ENCODE results near the gene YKT6.
A peak's percentile ranks its signal among the peaks of the same experiment; 100 is the strongest.
"Not testable (repeated sequence)": the region's sequence is repeated elsewhere in the genome, so short reads cannot be mapped to it uniquely, and the experiment has no call there.

YKT6 gene

DNA sequence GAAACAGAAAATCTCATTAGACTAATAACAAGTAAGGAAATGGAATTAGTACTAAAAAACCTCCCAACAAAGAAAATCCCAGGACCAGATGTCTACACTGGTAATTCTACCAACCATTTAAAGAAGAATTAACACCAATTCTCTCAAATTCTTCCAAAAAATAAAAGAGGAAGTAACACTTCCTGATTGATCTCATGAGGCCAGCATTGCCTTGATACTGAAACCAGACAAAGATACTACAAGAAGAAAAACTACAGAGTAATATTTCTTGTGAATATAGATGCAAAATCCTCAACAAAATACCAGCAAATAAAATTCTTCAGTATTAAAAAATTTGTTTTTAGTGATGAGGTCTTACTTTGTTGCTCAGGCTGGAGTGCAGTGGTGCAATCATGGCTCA, 32.9 kb upstream of the YKT6 start:
- H3K27me3 ChIP-seq = no peaks in the 10 kb centered on the region
- peaks cover 5 to 38% (median 23%) of the 10 kb centered on the region in 11 experiments; a peak in 20 of 22 replicates for H3K9me3 ChIP-seq (replicated peaks in 1 of 11)
- H3K4me1 ChIP-seq = peaks cover 0 to 16% (median 11%) of the 10 kb centered on the region in 10 experiments; a peak in 11 of 20 replicates
- H3K36me3 ChIP-seq = no peaks in the 10 kb centered on the region
- H3K9ac ChIP-seq = no peak overlapping the region
- no peaks in the 10 kb centered on the region for H4K20me1 ChIP-seq
- TF ChIP-seq Cebpa-rat (IDR thresholded peaks at IDR 0.05) = no peak
- no peak overlapping the region for H3K4me3 ChIP-seq
- peak overlapping the region in 7 of 11 experiments; percentile 7 to 38 (median 20); a peak in 9 of 22 replicates for H3K4me2 ChIP-seq
- no peak overlapping the region for H3K27ac ChIP-seq

DNA sequence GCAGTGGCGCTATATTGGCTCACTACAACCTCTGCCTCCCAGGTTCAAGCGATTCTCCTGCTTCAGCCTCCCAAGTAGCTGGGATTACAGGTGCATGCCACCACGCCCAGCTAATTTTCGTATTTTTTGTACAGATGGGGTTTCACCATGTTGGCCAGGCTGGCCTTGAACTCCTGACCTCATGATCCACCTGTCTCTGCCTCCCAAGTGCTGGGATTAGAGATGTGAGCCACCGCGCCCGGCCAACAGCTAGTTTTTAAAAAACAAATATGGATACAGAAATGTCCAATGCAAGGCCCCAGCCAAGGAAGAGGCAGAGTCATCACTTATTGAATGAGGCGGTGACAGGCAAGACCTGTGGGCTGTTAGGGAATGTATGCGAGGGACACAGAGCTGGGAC, 28.9 kb upstream of the YKT6 start:
- not testable (repeated sequence) for H3K9ac ChIP-seq, H3K4me2 ChIP-seq, H4K20me1 ChIP-seq, H3K36me3 ChIP-seq, H3K4me3 ChIP-seq, H3K27ac ChIP-seq, H3K27me3 ChIP-seq
- Histone ChIP-seq H3K9me3 (replicated peaks in 1 of 11) (peaks cover 0 to 18% (median 12%) of the 10 kb centered on the region in 11 experiments; a peak in 14 of 22 replicates), H3K4me1 (peaks cover 0 to 20% (median 17%) of the 10 kb centered on the region in 10 experiments; a peak in 14 of 20 replicates)

DNA sequence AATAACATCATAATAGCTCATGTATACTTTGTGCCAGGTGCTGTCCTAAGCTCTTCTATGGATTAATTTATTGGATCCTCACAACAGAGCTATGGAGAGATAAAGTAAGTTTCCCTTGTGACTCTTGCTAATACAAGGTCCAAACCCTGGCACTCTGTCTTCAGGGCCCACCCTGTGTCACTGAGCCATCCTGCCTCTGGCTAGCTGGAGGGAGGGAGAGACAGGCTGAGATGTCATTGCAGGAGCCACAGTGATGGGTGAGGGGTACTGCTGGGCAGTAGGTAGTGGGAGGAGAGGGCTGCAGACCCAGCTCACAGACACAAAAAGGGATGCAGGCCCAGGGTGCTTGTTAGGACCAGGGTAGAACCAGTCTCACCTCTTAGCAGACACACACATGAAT, 28.4 kb upstream of the YKT6 start:
- Histone ChIP-seq H3K27ac (no peak overlapping the region), H3K9me3 (replicated peaks in 1 of 11) (peaks cover 0 to 18% (median 12%) of the 10 kb centered on the region in 11 experiments; a peak in 14 of 22 replicates), H3K4me3 (no peak overlapping the region), H3K9ac (no peak overlapping the region), H3K4me1 (peaks cover 0 to 21% (median 16%) of the 10 kb centered on the region in 10 experiments; a peak in 14 of 20 replicates), H3K36me3 (no peaks in the 10 kb centered on the region), H3K27me3 (no peaks in the 10 kb centered on the region), H4K20me1 (no peaks in the 10 kb centered on the region), H3K4me2 (no peak overlapping the region)
- no peak for TF ChIP-seq Cebpa-rat (IDR thresholded peaks at IDR 0.05)

DNA sequence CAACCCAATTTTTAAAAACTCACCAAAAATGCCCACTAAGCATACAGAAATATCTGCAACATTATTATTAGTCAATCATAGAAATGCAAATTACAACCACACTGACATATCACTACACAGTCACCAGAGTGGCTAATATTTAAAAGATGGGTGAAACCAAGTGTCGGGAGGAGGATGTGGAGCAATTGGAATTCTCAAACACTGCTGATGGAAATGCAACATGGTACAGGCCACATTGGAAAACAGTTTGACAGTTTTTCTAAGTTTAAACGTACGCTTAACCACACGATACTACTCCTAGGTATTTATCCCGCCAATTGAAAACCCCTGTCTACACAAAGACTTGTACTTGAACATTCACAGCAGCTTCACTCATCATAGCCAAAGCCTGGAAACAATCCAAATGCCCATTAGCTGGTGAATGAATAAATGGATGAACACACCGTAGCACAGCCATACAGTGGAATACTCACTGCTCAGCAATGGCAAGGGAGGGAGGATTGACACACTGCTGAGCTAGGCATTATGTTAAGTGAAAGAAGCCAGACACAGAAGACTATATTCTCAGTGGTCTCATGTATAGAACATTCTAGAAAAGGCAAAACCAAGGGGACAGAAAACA, 27.9 kb upstream of the YKT6 start:
- H3K4me2 ChIP-seq = no peak overlapping the region
- H3K36me3 ChIP-seq = no peaks in the 10 kb centered on the region
- no peaks in the 10 kb centered on the region for H3K27me3 ChIP-seq
- no peak overlapping the region for H3K4me3 ChIP-seq
- H3K27ac ChIP-seq = no peak overlapping the region
- no peak overlapping the region for H3K9ac ChIP-seq
- no peak for TF ChIP-seq Cebpa-rat (IDR thresholded peaks at IDR 0.05)
- peaks cover 0 to 18% (median 12%) of the 10 kb centered on the region in 11 experiments; a peak in 14 of 22 replicates for H3K9me3 ChIP-seq (replicated peaks in 1 of 11)
- no peaks in the 10 kb centered on the region for H4K20me1 ChIP-seq
- H3K4me1 ChIP-seq = peaks cover 0 to 23% (median 11%) of the 10 kb centered on the region in 10 experiments; a peak in 15 of 20 replicates

DNA sequence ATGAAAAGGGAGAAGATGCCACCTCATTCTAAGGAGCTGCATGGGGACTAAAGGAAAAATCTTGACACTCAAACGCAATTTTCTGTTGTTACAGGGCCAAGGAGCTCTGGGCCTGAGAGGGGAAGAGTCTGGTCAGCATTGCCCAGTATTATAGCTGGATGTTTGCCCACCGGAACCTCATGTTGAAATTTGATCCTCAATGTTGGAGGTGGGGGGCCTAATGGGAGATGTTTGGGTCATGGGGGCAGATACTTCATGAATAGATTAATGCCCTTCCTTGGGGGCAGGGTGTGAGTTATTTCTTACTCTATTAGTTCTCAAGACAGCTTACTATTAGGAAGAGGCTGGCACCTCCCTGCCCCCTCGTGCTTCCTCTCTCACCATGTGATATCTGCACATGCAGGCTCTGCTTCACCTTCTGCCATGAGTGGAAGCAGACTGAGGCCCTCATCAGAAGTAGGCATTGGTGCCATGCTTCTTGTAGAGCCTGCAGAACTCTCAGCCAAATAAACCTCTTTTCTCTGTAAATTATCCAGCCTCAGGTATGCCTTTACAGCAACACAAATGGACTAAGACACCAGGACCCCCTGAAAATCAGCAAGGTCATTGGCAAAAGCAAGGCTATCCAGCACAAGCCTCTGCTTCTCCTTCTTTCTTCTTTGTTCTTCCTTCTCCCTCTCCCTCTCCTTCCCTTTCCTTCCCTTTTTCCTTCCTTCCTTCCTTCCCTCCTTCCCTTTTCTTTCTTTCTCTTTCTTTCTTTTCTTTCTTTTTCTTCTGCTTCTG, 26.7 kb upstream of the YKT6 start:
- TF ChIP-seq Cebpa-rat (IDR thresholded peaks at IDR 0.05) = no peak
- no peaks in the 10 kb centered on the region for H3K36me3 ChIP-seq
- peak overlapping the region in 1 of 11 experiments; percentile 22; a peak in 1 of 22 replicates for H3K4me2 ChIP-seq
- H3K4me3 ChIP-seq = no peak overlapping the region
- H3K4me1 ChIP-seq = peaks cover 0 to 17% (median 5%) of the 10 kb centered on the region in 10 experiments; a peak in 8 of 20 replicates
- H3K9me3 ChIP-seq (replicated peaks in 1 of 11) = peaks cover 0 to 18% (median 12%) of the 10 kb centered on the region in 11 experiments; a peak in 14 of 22 replicates
- H4K20me1 ChIP-seq = no peaks in the 10 kb centered on the region
- no peaks in the 10 kb centered on the region for H3K27me3 ChIP-seq
- no peak overlapping the region for H3K9ac ChIP-seq
- H3K27ac ChIP-seq = no peak overlapping the region

DNA sequence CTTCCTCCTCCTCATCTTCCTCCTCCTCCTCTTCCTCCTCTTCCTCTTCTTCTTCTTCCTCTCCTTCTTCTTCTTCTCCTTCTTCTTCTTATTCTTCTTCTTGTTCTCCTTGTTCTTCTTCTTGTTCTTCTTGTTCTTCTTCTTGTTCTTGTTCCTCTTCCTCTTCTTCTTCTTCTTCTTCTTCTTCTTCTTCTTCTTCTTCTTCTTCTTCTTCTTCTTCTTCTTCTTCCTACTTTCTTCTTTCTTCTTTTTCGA, 26.2 kb upstream of the YKT6 start:
- H3K27ac ChIP-seq, H3K9ac ChIP-seq: not testable (repeated sequence)

DNA sequence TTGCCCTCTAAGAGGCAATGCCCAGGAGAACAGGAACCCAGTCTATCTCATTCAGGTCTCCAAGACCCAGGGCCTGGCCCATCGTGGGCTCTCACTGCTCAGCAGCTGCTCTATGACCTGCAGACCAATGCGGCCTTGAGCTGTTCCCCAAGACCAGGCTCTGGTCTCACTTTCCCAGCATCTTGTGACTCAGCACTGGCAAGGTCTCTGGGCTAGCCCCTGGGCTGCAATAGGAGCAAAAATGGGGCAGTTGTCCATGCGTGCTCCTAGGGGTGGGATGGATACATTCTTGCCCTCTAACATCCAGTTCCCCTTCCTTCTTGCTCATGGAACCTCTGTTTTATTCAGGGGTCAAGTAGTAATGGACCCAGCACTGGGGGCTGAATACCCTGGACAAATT, 25.0 kb upstream of the YKT6 start:
- no peaks in the 10 kb centered on the region for H4K20me1 ChIP-seq
- TF ChIP-seq Cebpa-rat (IDR thresholded peaks at IDR 0.05) = no peak
- H3K9me3 ChIP-seq (replicated peaks in 1 of 11) = peaks cover 0 to 16% (median 11%) of the 10 kb centered on the region in 11 experiments; a peak in 13 of 22 replicates
- H3K4me3 ChIP-seq = no peak overlapping the region
- no peak overlapping the region for H3K9ac ChIP-seq
- no peaks in the 10 kb centered on the region for H3K36me3 ChIP-seq
- H3K27me3 ChIP-seq = no peaks in the 10 kb centered on the region
- no peak overlapping the region for H3K27ac ChIP-seq
- H3K4me2 ChIP-seq = peak overlapping the region in 1 of 11 experiments; percentile 11; a peak in 1 of 22 replicates
- peaks cover 0 to 26% (median 7%) of the 10 kb centered on the region in 10 experiments; a peak in 9 of 20 replicates for H3K4me1 ChIP-seq

More for the DNA sequence above, 26.2 kb upstream of the YKT6 start:
- not testable (repeated sequence) for H3K36me3 ChIP-seq, H3K27me3 ChIP-seq, H4K20me1 ChIP-seq, H3K4me2 ChIP-seq, H3K4me3 ChIP-seq
- Histone ChIP-seq H3K4me1 (peaks cover 0 to 22% (median 6%) of the 10 kb centered on the region in 10 experiments; a peak in 9 of 20 replicates), H3K9me3 (replicated peaks in 1 of 11) (peaks cover 0 to 18% (median 11%) of the 10 kb centered on the region in 11 experiments; a peak in 13 of 22 replicates)

DNA sequence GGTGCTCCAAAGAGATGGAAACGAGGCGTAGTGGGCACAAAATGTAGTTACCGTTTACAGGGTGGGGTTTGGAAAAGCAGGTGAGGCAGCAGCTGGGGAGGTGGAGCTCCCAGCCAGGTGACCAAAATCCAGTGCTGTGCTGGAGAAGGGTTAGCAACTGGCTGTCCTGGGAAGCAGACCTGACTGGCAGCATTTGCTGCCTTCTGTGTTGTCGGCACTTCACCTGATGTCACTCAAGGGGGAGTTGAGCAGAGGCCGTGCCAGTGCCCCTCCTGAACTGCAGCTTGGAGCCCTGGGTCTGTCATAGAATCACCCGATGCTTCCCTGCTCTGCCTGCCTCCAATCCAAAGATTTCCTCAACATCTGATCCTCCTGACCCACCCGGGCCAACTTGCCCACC, 24.3 kb upstream of the YKT6 start:
- Histone ChIP-seq H4K20me1 (no peaks in the 10 kb centered on the region), H3K27me3 (no peaks in the 10 kb centered on the region), H3K36me3 (no peaks in the 10 kb centered on the region), H3K4me3 (no peak overlapping the region), H3K4me2 (peak overlapping the region in 3 of 11 experiments; percentile 11 to 27 (median 21); a peak in 3 of 22 replicates), H3K9ac (no peak overlapping the region), H3K27ac (no peak overlapping the region), H3K9me3 (replicated peaks in 1 of 11) (peaks cover 0 to 16% (median 9%) of the 10 kb centered on the region in 11 experiments; a peak in 12 of 22 replicates), H3K4me1 (peaks cover 0 to 26% (median 7%) of the 10 kb centered on the region in 10 experiments; a peak in 9 of 20 replicates)
- TF ChIP-seq Cebpa-rat (IDR thresholded peaks at IDR 0.05) = no peak

DNA sequence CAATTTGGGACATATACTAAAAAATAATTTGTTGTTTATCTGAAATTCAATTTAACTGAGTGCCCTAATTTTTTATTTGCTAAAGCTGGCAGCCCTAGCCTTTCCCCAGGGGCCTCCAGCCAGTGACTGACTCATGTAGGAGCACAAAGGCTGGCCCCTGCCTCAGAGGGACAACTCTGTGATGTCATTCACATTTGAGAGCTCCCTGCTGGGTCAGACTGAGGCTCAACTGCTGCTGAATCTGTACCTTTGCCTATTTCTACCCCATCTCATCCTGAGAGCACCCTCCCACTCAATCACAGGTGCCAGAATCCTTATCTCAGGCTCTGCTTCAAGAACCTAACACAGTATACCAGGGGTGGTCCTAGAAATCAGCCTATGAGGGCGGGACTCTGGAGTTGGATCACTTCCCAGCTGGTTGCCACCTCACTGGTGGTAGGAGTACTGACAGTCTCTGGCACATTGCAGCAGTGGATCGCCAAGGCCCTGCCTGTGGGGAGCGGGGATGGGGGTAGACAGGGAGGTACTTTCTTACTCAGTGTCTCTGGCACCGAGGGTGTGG, 23.1 kb upstream of the YKT6 start:
- Histone ChIP-seq H4K20me1 (no peaks in the 10 kb centered on the region), H3K36me3 (no peaks in the 10 kb centered on the region), H3K4me2 (no peak overlapping the region), H3K9ac (no peak overlapping the region), H3K27ac (no peak overlapping the region), H3K9me3 (replicated peaks in 1 of 11) (peaks cover 11 to 19% (median 13%) of the 10 kb centered on the region in 11 experiments; a peak in 21 of 22 replicates), H3K4me1 (peaks cover 0 to 26% (median 7%) of the 10 kb centered on the region in 10 experiments; a peak in 9 of 20 replicates), H3K27me3 (no peaks in the 10 kb centered on the region), H3K4me3 (no peak overlapping the region)
- TF ChIP-seq Cebpa-rat (IDR thresholded peaks at IDR 0.05) = no peak

Measured in BLaER1 treated with 17β-estradiol and CSF1 and Interleukin-3, amounts not matched to agents 10 nM and 100 nM (cell line).